Cardiac fibroblast (primary cell): ENCODE data around the gene RTF1.
"Not testable (repeated sequence)": the region's sequence is repeated elsewhere in the genome, so short reads cannot be mapped to it uniquely, and the experiment has no call there.

Source experiments
- DNase-seq, 2 donors: peaks; one replicate each; pipeline versions ENCODE4 v3.0.0 to v3.0.0-alpha.2; 2010; ENCODE audit warnings: low read depth in 2 of 2
- H3K4me3 ChIP-seq, 2 donors: replicated peaks in 1 of 2; 1 replicate in 1 of 2; 2 replicates in 1 of 2; pipeline ENCODE4 v1.5.1; 2011; ENCODE audit warnings: low read depth in 2 of 2, low read length in 2 of 2, mild to moderate bottlenecking in 2 of 2, moderate library complexity in 1 of 2
- CTCF ChIP-seq: IDR thresholded peaks from one replicate; pipeline ENCODE4 v1.5.1; 2011; ENCODE audit warnings: low read depth, mild to moderate bottlenecking, low read length, inconsistent platforms

The RTF1 gene

DNA sequence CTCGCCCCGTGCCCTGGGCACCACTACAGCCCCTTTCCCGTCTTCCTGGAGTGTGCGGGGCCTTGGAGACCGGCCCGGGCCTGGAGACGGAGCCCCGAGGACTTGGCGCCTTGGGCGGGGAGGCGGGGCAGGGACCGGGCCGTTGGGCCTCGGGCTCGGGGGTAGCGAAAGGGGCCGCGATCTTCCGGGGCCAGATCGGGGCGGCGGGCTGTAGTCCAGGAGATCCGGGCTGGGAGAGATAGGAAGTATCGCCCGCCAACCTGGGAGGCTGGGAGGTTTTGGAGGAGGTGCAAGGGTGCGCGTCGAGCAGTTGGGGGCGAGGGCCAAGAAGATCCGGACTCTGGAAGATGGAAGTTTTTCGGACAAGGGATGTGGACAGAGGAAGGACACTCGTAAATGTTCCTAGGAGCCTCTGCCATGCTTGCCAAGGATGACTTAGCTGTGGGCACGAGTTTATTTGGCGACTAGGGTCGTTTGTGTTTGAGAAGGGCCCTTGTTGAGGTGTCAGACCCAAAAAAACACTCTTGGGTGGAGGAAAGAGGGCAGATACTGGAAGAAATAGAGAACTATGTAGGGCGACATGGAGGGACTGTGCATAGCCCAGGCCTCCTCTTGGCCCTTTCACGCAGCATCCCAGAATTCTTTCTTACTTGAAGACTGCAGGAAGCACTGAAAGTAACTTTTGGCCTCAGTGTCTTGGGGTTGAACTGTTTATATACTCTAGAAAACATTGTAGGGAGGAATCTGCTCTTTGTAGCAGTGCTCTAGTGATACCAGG lies 712 bp downstream of the RTF1 start:
- H3K4me3 ChIP-seq = peak overlapping the region; percentile 78 to 84
- DNase-seq = peak; percentile 31 to 40
- TF ChIP-seq CTCF = no peak

DNA sequence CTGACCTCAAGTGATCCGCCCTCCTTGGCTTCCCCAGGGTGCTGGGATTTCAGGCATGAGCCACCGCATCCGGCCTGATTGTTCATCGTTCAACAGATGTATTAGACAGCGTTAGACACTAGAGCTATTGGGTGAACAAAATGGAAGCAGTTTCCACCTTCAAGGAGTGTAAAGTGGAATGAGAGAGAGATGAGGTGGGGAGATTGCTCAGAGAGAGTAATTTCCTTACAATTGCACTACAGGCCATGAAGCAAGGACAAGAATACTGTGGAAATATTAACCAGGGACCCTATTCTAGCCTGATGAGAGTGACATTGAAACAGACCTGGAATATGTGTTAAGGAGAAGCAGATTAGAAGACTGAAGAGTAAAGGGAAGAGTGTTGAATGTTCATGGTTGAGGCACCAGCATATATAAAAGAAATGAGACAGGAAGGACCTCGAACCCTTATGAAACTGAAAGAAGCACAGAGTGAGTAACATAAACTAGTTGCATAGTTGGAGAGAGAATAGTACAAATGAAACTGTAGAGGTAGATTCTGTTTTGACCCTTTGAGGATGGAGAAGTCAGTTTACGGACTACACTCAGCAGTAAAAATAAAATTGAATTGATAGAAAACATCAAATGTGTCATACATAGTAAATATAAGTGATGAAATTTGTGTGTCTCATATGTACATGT lies 7.2 kb downstream of the RTF1 start:
- TF ChIP-seq CTCF = no peak
- no peak overlapping the region for H3K4me3 ChIP-seq
- DNase-seq = no peak

DNA sequence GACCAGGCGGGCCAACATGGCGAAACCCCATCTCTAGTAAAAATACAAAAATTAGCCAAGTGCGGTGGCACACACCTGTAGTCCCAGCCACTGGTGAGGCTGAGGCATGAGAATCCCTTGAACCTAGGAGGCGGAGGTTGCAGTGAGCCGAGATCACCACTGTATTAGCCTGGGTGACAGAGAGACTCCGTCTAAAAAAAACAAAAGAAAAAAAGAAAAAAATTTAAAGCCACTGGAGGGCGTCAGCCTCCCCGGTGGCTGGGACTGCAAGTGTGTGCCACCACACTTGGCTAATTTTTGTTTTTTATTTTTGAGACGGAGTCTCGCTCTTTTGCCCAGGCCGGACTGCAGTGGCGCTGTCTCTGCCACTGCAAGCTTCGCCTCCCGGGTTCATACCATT lies 7.9 kb downstream of the RTF1 start:
- no peak for TF ChIP-seq CTCF
- no peak overlapping the region for H3K4me3 ChIP-seq
- DNase-seq = no peak

- not testable (repeated sequence) for DNase-seq
Measured at GRCh38 chr15:41425907-41426306, 9.0 kb downstream of the RTF1 start.

DNA sequence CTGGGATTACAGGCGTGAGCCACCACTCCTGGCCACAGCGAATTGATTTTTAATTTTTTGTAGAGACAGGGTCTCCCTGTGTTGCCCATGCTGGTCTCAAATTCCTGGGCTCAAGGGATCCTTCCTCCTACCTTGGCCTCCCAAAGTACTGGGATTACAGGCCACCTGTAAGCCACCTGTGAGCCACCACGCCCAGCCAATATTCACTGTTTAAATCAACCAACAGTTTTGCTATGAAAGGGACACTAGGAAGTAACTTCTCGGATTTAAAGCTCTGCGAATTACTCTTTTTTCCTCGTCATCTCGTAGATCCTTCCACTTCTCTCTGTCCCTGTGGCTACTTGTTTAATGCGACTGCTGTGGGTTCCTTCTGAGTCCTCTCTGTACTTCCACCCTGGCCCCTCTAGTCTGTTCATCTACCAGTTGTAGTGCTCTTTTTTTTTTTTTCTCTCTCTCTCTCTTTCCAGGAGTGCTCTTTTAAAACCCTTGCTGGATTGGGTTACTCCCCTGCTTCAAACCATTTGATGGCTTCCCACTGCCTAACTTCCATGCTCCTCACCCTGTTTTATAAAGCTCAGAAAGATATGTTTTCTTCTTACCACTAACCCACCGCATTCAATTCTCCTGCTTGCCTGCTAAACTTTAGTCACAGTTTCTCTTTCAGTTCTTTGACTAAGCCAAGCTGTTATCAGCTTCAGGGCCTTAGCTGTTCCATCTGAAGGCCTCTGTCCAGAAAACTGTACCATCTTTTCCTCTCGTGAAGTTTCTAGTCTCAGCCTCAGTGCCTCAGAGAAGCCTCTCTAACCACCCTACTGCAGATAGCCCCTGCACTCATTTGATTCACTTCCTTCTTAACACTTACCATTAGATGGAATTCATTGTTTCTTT lies 12.4 kb downstream of the RTF1 start:
- H3K4me3 ChIP-seq = no peak overlapping the region
- peak in 1 of 2 donors; percentile 30 for DNase-seq
- TF ChIP-seq CTCF = no peak

More at GRCh38 chr15:41425907-41426306, 9.0 kb downstream of the RTF1 start:
- H3K4me3 ChIP-seq = not testable (repeated sequence)

- H3K4me3 ChIP-seq = no peak overlapping the region
- no peak for DNase-seq
- TF ChIP-seq CTCF = no peak
Measured at GRCh38 chr15:41435037-41435786, 18.3 kb downstream of the RTF1 start.
